HCEC 1CT (cell line): ENCODE results near the gene TANC1.
"Not testable (repeated sequence)": the region's sequence is repeated elsewhere in the genome, so short reads cannot be mapped to it uniquely, and the experiment has no call there.

Experiments used
- DNase-seq: peaks from one replicate; pipeline ENCODE4 v3.0.0-alpha.2; 2017

TANC1 gene

GRCh38 chr2:159093497-159093896, 125.1 kb downstream of the TANC1 start:
- DNase-seq = no peak

GRCh38 chr2:159094173-159094737, 125.8 kb downstream of the TANC1 start:
- DNase-seq = peak; percentile 64

- no peak for DNase-seq
Measured at GRCh38 chr2:159095813-159096212, 127.4 kb downstream of the TANC1 start.

- not testable (repeated sequence) for DNase-seq
Measured at GRCh38 chr2:159096302-159096855, 127.9 kb downstream of the TANC1 start.

GRCh38 chr2:159096901-159097300, 128.5 kb downstream of the TANC1 start:
- DNase-seq = no peak

- DNase-seq = no peak
Measured at GRCh38 chr2:159098361-159098760, 129.9 kb downstream of the TANC1 start.

- DNase-seq = no peak
Measured at GRCh38 chr2:159098921-159099411, 130.5 kb downstream of the TANC1 start.

GRCh38 chr2:159101755-159102489, 133.5 kb downstream of the TANC1 start:
- DNase-seq = no peak

GRCh38 chr2:159103411-159103810, 135.0 kb downstream of the TANC1 start:
- DNase-seq = no peak

- DNase-seq = no peak
Measured at GRCh38 chr2:159106109-159106508, 137.7 kb downstream of the TANC1 start.

GRCh38 chr2:159108181-159108893, 139.9 kb downstream of the TANC1 start:
- no peak for DNase-seq

GRCh38 chr2:159109517-159109916, 141.1 kb downstream of the TANC1 start:
- no peak for DNase-seq

- no peak for DNase-seq
Measured at GRCh38 chr2:159110784-159111183, 142.3 kb downstream of the TANC1 start.

GRCh38 chr2:159111346-159111927, 143.0 kb downstream of the TANC1 start:
- DNase-seq = no peak

GRCh38 chr2:159114835-159115234, 146.4 kb downstream of the TANC1 start:
- no peak for DNase-seq

- no peak for DNase-seq
Measured at GRCh38 chr2:159116922-159117321, 148.5 kb downstream of the TANC1 start.

GRCh38 chr2:159117658-159118057, 149.2 kb downstream of the TANC1 start:
- no peak for DNase-seq

- DNase-seq = peak; percentile 58
Measured at GRCh38 chr2:159118115-159118858, 149.8 kb downstream of the TANC1 start.

GRCh38 chr2:159118859-159119500, 150.5 kb downstream of the TANC1 start:
- no peak for DNase-seq

GRCh38 chr2:159119652-159120257, 151.3 kb downstream of the TANC1 start:
- DNase-seq = no peak

- no peak for DNase-seq
Measured at GRCh38 chr2:159123786-159124185, 155.3 kb downstream of the TANC1 start.
